HepG2 (cell line): ENCODE results near the gene UGT2B15. TPM values are rescaled to one million over a fixed set of nuclear protein-coding genes. Genes with fewer than 3 reads are reported as not detected.

ENCODE experiments used
- BCL6 ChIP-seq: IDR thresholded peaks from 2 replicates; pipeline ENCODE4 v1.6.1; 2016; ENCODE audit warnings: missing genetic modification reagents, missing compliant biosample characterization
- FOSL1 ChIP-seq: sonication (generic); formaldehyde crosslinking; IDR thresholded peaks from 2 replicates; pipeline ENCODE4 v1.9.0; 2021; ENCODE audit warnings: missing genetic modification reagents, borderline replicate concordance
- FOXP4 ChIP-seq: sonication (generic); formaldehyde crosslinking; IDR thresholded peaks from 2 replicates; pipeline ENCODE4 v1.4.0; 2020; ENCODE audit warnings: missing genetic modification reagents
- HINFP ChIP-seq: sonication (generic); formaldehyde crosslinking; IDR thresholded peaks from 2 replicates; pipeline ENCODE4 v1.4.0; 2020; ENCODE audit warnings: low read depth, mild to moderate bottlenecking, missing genetic modification reagents
- ISX ChIP-seq: sonication (generic); formaldehyde crosslinking; conservative IDR thresholded peaks from 2 replicates; pipeline ENCODE4 v1.5.0; 2020; ENCODE audit warnings: missing genetic modification reagents
- PRDM10 ChIP-seq: sonication (generic); formaldehyde crosslinking; IDR thresholded peaks from 2 replicates; pipeline ENCODE4 v1.4.0; 2020; ENCODE audit warnings: low read depth, missing genetic modification reagents
- REPIN1 ChIP-seq: sonication (generic); formaldehyde crosslinking; IDR thresholded peaks from 2 replicates; pipeline ENCODE4 v1.8.0; 2022; ENCODE audit warnings: missing genetic modification reagents, low read depth, mild to moderate bottlenecking, borderline replicate concordance
- RFX3 ChIP-seq: IDR thresholded peaks from 2 replicates; pipeline ENCODE4 v1.6.1; 2016; ENCODE audit warnings: missing biosample characterization, missing genetic modification reagents
- STAT5B ChIP-seq: sonication (generic); formaldehyde crosslinking; IDR thresholded peaks from 2 replicates; pipeline ENCODE4 v1.4.0; 2020; ENCODE audit warnings: missing genetic modification reagents
- TAF1 ChIP-seq: sonication (generic); formaldehyde crosslinking; IDR thresholded peaks from 2 replicates; pipeline ENCODE4 v1.4.0; 2020; ENCODE audit warnings: missing genetic modification reagents
- TBP ChIP-seq: sonication (generic); formaldehyde crosslinking; IDR thresholded peaks from 2 replicates; pipeline ENCODE4 v1.5.0; 2020; ENCODE audit warnings: missing genetic modification reagents
- TMF1 ChIP-seq: sonication (generic); formaldehyde crosslinking; IDR thresholded peaks from 2 replicates; pipeline ENCODE4 v1.8.1; 2022; ENCODE audit warnings: low read depth, missing genetic modification reagents
- ZFP82 ChIP-seq: sonication (generic); formaldehyde crosslinking; IDR thresholded peaks from 2 replicates; pipeline ENCODE4 v1.5.1; 2020; ENCODE audit warnings: mild to moderate bottlenecking, missing genetic modification reagents, borderline replicate concordance
- ZFYVE20 ChIP-seq: sonication (generic); formaldehyde crosslinking; IDR thresholded peaks from 2 replicates; pipeline ENCODE4 v1.8.0; 2023; ENCODE audit warnings: low read depth, mild to moderate bottlenecking, moderate library complexity, missing genetic modification reagents, borderline replicate concordance
- ZNF609 ChIP-seq: sonication (generic); formaldehyde crosslinking; IDR thresholded peaks from 2 replicates; pipeline ENCODE4 v1.4.0; 2020; ENCODE audit warnings: mild to moderate bottlenecking, missing genetic modification reagents, borderline replicate concordance
- ZNF652 ChIP-seq: IDR thresholded peaks from 2 replicates; pipeline ENCODE4 v1.6.1; 2016; ENCODE audit warnings: low read depth, borderline replicate concordance
- ZNF691 ChIP-seq: sonication (generic); formaldehyde crosslinking; IDR thresholded peaks from 2 replicates; pipeline ENCODE4 v1.4.0; 2020; ENCODE audit warnings: missing genetic modification reagents, low read depth, mild to moderate bottlenecking, borderline replicate concordance
- polyA plus RNA-seq, 8 experiments: library from polyadenylated mRNA; depleted of rRNA in 3 of 8; stranded (reverse) in 7 of 8; unstranded in 1 of 8; fragments of >200 nt; fragmentation: Illumina TruSeq in 4 of 8; extraction: Trizol in 4 of 8; gene quantifications; 2 replicates each; pipeline versions ENCODE4 v1.2.1 to v1.2.3, GENCODE V29; 2011 to 2016; ENCODE audit warnings: low read depth in 4 of 8, missing spikeins in 1 of 8, mixed read lengths in 1 of 8; ENCODE audit not compliant: insufficient read depth in 1 of 8
- total RNA-seq, 5 experiments: library from RNA; depleted of rRNA; stranded (reverse); fragments of >200 nt; fragmentation: Illumina TruSeq; extraction: Trizol; gene quantifications; 2 replicates each; pipeline ENCODE4 v1.2.3, GENCODE V29; 2016; ENCODE audit warnings: low read depth in 1 of 5

UGT2B15 gene
- total and polyA plus RNA-seq, 2 of the 13 experiments (the other 11 are each of a cell fraction or from before 2014, with no cell fraction given): 0.04 to 0.11 TPM

GRCh38 chr4:68597482-68597881, 73.0 kb downstream of the UGT2B15 start (continued):
- no peak for TF ChIP-seq ZNF609
- TF ChIP-seq REPIN1: no peak
- no peak for TF ChIP-seq ZNF652 (CRISPR knock-in tag)
- no peak for TF ChIP-seq HINFP (CRISPR knock-in tag)
- no peak for TF ChIP-seq ZFYVE20 (CRISPR knock-in tag)
- no peak for TF ChIP-seq TAF1 (CRISPR knock-in tag)
- no peak for TF ChIP-seq FOXP4
- no peak for TF ChIP-seq TMF1 (CRISPR knock-in tag)
- no peak for TF ChIP-seq ZFP82 (CRISPR knock-in tag)
- no peak for TF ChIP-seq FOSL1 (CRISPR knock-in tag)
- no peak for TF ChIP-seq ZNF691 (CRISPR knock-in tag)
- no peak for TF ChIP-seq RFX3 (CRISPR knock-in tag)
- TF ChIP-seq TBP (CRISPR knock-in tag): no peak
- TF ChIP-seq ISX (CRISPR knock-in tag): no peak
- no peak for TF ChIP-seq STAT5B (CRISPR knock-in tag)
- TF ChIP-seq PRDM10 (CRISPR knock-in tag): no peak
- peak; percentile 34; the same call in 1 of the 2 replicates for TF ChIP-seq BCL6
